ENCODE results near the gene RELN. TPM values are rescaled to one million over a fixed set of nuclear protein-coding genes. Genes with fewer than 3 reads are reported as not detected.
"Not testable (repeated sequence)": the region's sequence is repeated elsewhere in the genome, so short reads cannot be mapped to it uniquely, and the experiment has no call there.

RELN gene
- total RNA-seq, 1 donor from 2014 or later, result 0.19 TPM

DNA sequence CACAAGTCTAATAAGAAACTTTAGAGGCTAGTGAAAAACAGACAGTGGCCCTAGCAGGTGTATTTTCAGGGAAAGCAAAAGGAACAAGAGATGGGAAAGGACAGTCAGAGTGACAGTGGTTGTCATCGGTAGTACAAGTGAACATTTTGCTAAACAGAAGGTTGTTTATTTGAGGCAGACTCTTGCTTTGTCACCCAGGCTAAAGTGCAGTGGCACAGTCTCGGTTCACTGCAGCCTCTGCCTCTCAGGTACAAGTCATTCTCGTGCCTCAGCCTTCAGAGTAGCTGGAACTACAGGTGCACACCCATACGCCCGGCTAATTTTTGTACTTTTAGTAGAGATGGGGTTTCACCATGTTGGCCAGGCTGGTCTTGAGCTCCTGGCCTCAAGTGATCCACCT lies 195.8 kb downstream of the RELN start:
- Mint-ChIP-seq H3K27me3 (ENCODE audit: unreplicated experiment) (peaks cover 2% of the 10 kb centered on the region), H3K4me3 (ENCODE audit: unreplicated experiment) (no peak overlapping the region), H3K9me3 (ENCODE audit: unreplicated experiment) (no peaks in the 10 kb centered on the region), H3K36me3 (ENCODE audit: unreplicated experiment) (no peaks in the 10 kb centered on the region), H3K4me1 (ENCODE audit: unreplicated experiment) (no peaks in the 10 kb centered on the region), H3K27ac (ENCODE audit: unreplicated experiment) (no peak overlapping the region)
- DNase-seq (ENCODE audit: extremely low spot score, unreplicated experiment), result no peak
- TF ChIP-seq, protein P1, sequence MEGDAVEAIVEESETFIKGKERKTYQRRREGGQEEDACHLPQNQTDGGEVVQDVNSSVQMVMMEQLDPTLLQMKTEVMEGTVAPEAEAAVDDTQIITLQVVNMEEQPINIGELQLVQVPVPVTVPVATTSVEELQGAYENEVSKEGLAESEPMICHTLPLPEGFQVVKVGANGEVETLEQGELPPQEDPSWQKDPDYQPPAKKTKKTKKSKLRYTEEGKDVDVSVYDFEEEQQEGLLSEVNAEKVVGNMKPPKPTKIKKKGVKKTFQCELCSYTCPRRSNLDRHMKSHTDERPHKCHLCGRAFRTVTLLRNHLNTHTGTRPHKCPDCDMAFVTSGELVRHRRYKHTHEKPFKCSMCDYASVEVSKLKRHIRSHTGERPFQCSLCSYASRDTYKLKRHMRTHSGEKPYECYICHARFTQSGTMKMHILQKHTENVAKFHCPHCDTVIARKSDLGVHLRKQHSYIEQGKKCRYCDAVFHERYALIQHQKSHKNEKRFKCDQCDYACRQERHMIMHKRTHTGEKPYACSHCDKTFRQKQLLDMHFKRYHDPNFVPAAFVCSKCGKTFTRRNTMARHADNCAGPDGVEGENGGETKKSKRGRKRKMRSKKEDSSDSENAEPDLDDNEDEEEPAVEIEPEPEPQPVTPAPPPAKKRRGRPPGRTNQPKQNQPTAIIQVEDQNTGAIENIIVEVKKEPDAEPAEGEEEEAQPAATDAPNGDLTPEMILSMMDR (IDR thresholded peaks at IDR 0.05), result no peak

DNA sequence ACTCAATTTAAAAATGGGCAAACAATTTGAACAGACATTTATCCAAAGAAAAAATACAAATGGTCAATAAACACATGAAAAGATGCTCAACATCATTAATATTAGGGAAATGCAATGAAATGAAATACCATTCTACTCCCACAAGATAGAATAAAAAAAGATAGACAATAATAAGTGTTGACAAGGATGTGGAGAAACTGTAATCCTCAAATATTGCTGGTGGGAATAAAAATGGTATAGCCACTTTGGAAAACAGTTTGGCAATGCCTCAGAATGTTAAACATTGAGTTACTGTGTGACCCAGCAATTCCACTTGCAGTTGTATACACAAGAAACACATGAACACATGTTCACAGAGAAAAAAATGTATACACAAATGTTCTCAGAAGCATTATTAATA lies 197.6 kb downstream of the RELN start:
- Mint-ChIP-seq H3K27me3 (ENCODE audit: unreplicated experiment) (peaks cover 10% of the 10 kb centered on the region), H3K27ac (ENCODE audit: unreplicated experiment) (no peak overlapping the region), H3K36me3 (ENCODE audit: unreplicated experiment) (no peaks in the 10 kb centered on the region), H3K4me1 (ENCODE audit: unreplicated experiment) (no peaks in the 10 kb centered on the region), H3K4me3 (ENCODE audit: unreplicated experiment) (no peak overlapping the region), H3K9me3 (ENCODE audit: unreplicated experiment) (peaks cover 7% of the 10 kb centered on the region)
- TF ChIP-seq, protein P1 (IDR thresholded peaks at IDR 0.05), result no peak
- DNase-seq (ENCODE audit: extremely low spot score, unreplicated experiment), result no peak

GRCh38 chr7:103787041-103787440 lies 202.4 kb downstream of the RELN start:
- DNase-seq (ENCODE audit: extremely low spot score, unreplicated experiment); H3K4me3 Mint-ChIP-seq (ENCODE audit: unreplicated experiment); H3K27ac Mint-ChIP-seq (ENCODE audit: unreplicated experiment); H3K4me1 Mint-ChIP-seq (ENCODE audit: unreplicated experiment); H3K36me3 Mint-ChIP-seq (ENCODE audit: unreplicated experiment): not testable (repeated sequence)
- peaks cover 27% of the 10 kb centered on the region for H3K27me3 Mint-ChIP-seq (ENCODE audit: unreplicated experiment)
- peaks cover 11% of the 10 kb centered on the region for H3K9me3 Mint-ChIP-seq (ENCODE audit: unreplicated experiment)

DNA sequence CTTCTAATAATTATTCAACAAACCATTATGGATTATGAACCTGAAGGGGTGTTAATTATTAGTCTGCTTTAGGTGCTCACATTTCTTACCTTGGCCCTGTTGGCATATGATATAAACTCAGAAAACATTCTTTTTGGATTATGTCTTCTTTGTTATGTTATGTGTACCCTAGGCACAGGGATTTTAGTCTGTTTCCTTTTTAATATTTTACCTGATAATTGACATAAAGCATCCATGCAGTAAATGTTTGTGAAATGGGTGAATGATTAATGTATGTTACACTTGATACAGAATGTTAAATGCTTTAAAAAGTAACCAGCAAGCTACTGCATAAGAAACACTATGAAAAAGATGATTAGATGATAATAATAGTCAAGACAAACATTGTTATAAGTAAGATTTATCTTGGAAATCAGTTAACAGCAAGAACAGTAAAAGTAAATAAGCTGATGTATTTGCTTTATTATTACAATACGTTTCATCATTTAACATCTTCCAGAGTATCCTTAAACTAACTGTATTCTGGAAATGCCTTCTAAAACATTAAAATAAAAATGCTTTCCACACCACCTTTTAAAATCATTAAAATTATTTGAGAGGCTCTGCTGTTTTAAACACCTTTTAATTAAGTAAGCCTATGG lies 204.7 kb downstream of the RELN start:
- Mint-ChIP-seq H3K27ac (ENCODE audit: unreplicated experiment) (no peak overlapping the region), H3K27me3 (ENCODE audit: unreplicated experiment) (peaks cover 27% of the 10 kb centered on the region), H3K4me3 (ENCODE audit: unreplicated experiment) (no peak overlapping the region), H3K9me3 (ENCODE audit: unreplicated experiment) (peaks cover 11% of the 10 kb centered on the region), H3K36me3 (ENCODE audit: unreplicated experiment) (no peaks in the 10 kb centered on the region), H3K4me1 (ENCODE audit: unreplicated experiment) (no peaks in the 10 kb centered on the region)
- TF ChIP-seq, protein P1 (IDR thresholded peaks at IDR 0.05), result no peak
- no peak for DNase-seq (ENCODE audit: extremely low spot score, unreplicated experiment)

GRCh38 chr7:103781409-103781808 lies 208.0 kb downstream of the RELN start:
- Mint-ChIP-seq H3K27ac (ENCODE audit: unreplicated experiment) (no peak overlapping the region), H3K9me3 (ENCODE audit: unreplicated experiment) (no peaks in the 10 kb centered on the region), H3K36me3 (ENCODE audit: unreplicated experiment) (no peaks in the 10 kb centered on the region), H3K4me1 (ENCODE audit: unreplicated experiment) (no peaks in the 10 kb centered on the region), H3K27me3 (ENCODE audit: unreplicated experiment) (peaks cover 15% of the 10 kb centered on the region), H3K4me3 (ENCODE audit: unreplicated experiment) (no peak overlapping the region)
- no peak for DNase-seq (ENCODE audit: extremely low spot score, unreplicated experiment)
- TF ChIP-seq, protein P1 (IDR thresholded peaks at IDR 0.05), result no peak

GRCh38 chr7:103780561-103780960 lies 208.9 kb downstream of the RELN start:
- H3K27me3 Mint-ChIP-seq (ENCODE audit: unreplicated experiment), result peaks cover 13% of the 10 kb centered on the region
- not testable (repeated sequence) for H3K4me1 Mint-ChIP-seq (ENCODE audit: unreplicated experiment); H3K4me3 Mint-ChIP-seq (ENCODE audit: unreplicated experiment); H3K36me3 Mint-ChIP-seq (ENCODE audit: unreplicated experiment); DNase-seq (ENCODE audit: extremely low spot score, unreplicated experiment); H3K27ac Mint-ChIP-seq (ENCODE audit: unreplicated experiment); H3K9me3 Mint-ChIP-seq (ENCODE audit: unreplicated experiment)
